Activated CD8-positive, alpha-beta memory T cell treated with anti-CD3 and anti-CD28 coated beads, Interleukin-2, amount 10 ng/mL, durations not matched to agents 7 days and 5 days (primary cell): ENCODE results near the gene MGAT5. TPM values are rescaled to one million over a fixed set of nuclear protein-coding genes. Genes with fewer than 3 reads are reported as not detected.

Source experiments
- ATAC-seq: fragments of 150-1000 bp; cut with Tn5 transposase; one replicate; pipeline ENCODE4 v1.10.0; 2021; ENCODE audit warnings: moderate library complexity
- CTCF ChIA-PET: fragments of 350-600 bp; sonication (Branson Sonifier 250); formaldehyde crosslinking; loops from one replicate; lab custom pipeline; 2021; ENCODE audit warnings: antibody characterized with exemption; lab: Charles Lee
- DNase-seq: peaks from one replicate; pipeline ENCODE4 v3.0.0-alpha.2; 2020
- H3K27ac Mint-ChIP-seq: one replicate; pipeline ENCODE4 v1.8.0; 2021; ENCODE audit warnings: mild to moderate bottlenecking, mixed read lengths
- H3K27me3 Mint-ChIP-seq: one replicate; pipeline ENCODE4 v1.8.0; 2021; ENCODE audit warnings: mixed read lengths
- H3K36me3 Mint-ChIP-seq: one replicate; pipeline ENCODE4 v1.8.0; 2021; ENCODE audit warnings: mild to moderate bottlenecking, mixed read lengths
- H3K4me1 Mint-ChIP-seq: one replicate; pipeline ENCODE4 v1.8.0; 2021; ENCODE audit warnings: mixed read lengths
- H3K4me3 Mint-ChIP-seq: one replicate; pipeline ENCODE4 v1.8.0; 2021; ENCODE audit warnings: mild to moderate bottlenecking, moderate library complexity, mixed read lengths
- H3K9me3 Mint-ChIP-seq: one replicate; pipeline ENCODE4 v1.8.0; 2022; ENCODE audit warnings: low read depth, mixed read lengths
- total RNA-seq, 2 experiments: library from RNA; stranded (reverse); gene quantifications; one replicate each; pipeline ENCODE4 v1.2.3, GENCODE V29; 2021

The MGAT5 gene
- 10 to 100 TPM; 40.3 to 43.6 TPM for total RNA-seq

GRCh38 chr2:134253804-134254203 lies at the start of gene MGAT5:
Gene MGAT5, plus strand, starts transcription at chr2:134254072. Its CDS starts 332 bp downstream, at chr2:134254404.
- DNase-seq (no peak), ATAC-seq (no peak)
- Mint-ChIP-seq H3K9me3 (no peaks in the 10 kb centered on the region), H3K36me3 (peaks cover 22% of the 10 kb centered on the region), H3K4me3 (no peak within 1 kb of the TSS), H3K27me3 (peaks cover 47% of the 10 kb centered on the region), H3K27ac (no peak within 1 kb of the TSS), H3K4me1 (peaks cover 82% of the 10 kb centered on the region)
- CTCF ChIA-PET = interaction anchor here (1.0 to 2.2 kb wide), 7 partner anchors 8 to 158 kb away, joined by 3 to 6 read pairs (median 4); no protein-coding TSS in a partner anchor

GRCh38 chr2:134205087-134205486 lies 48.8 kb upstream of the MGAT5 start:
- H3K4me3 Mint-ChIP-seq = no peak overlapping the region
- no peak for ATAC-seq
- CTCF ChIA-PET = interaction anchor here (1.2 to 4.5 kb wide), 5 partner anchors 39 to 318 kb away, joined by 3 to 68 read pairs (median 4); no protein-coding TSS in a partner anchor
- no peak for DNase-seq
- no peak overlapping the region for H3K27ac Mint-ChIP-seq
- H3K4me1 Mint-ChIP-seq = peaks cover 7% of the 10 kb centered on the region
- H3K36me3 Mint-ChIP-seq = no peaks in the 10 kb centered on the region
- H3K27me3 Mint-ChIP-seq = no peaks in the 10 kb centered on the region
- no peaks in the 10 kb centered on the region for H3K9me3 Mint-ChIP-seq

GRCh38 chr2:134206031-134206430 lies 47.8 kb upstream of the MGAT5 start:
- Mint-ChIP-seq H3K27me3 (no peaks in the 10 kb centered on the region), H3K27ac (no peak overlapping the region), H3K9me3 (no peaks in the 10 kb centered on the region), H3K4me3 (no peak overlapping the region), H3K4me1 (peaks cover 7% of the 10 kb centered on the region), H3K36me3 (no peaks in the 10 kb centered on the region)
- CTCF ChIA-PET = interaction anchor here (0.8 to 4.5 kb wide), 9 partner anchors 9 to 319 kb away, joined by 3 to 68 read pairs (median 4); no protein-coding TSS in a partner anchor
- ATAC-seq (no peak), DNase-seq (no peak)

GRCh38 chr2:134206573-134206972 lies 47.3 kb upstream of the MGAT5 start:
- no peak for DNase-seq
- H3K27me3 Mint-ChIP-seq = no peaks in the 10 kb centered on the region
- H3K36me3 Mint-ChIP-seq = no peaks in the 10 kb centered on the region
- no peak overlapping the region for H3K4me3 Mint-ChIP-seq
- no peak overlapping the region for H3K27ac Mint-ChIP-seq
- ATAC-seq = no peak
- H3K9me3 Mint-ChIP-seq = no peaks in the 10 kb centered on the region
- CTCF ChIA-PET = interaction anchor here (0.8 to 4.5 kb wide), 10 partner anchors 9 to 320 kb away, joined by 3 to 68 read pairs (median 4); no protein-coding TSS in a partner anchor
- H3K4me1 Mint-ChIP-seq = peaks cover 7% of the 10 kb centered on the region

GRCh38 chr2:134207589-134208209 lies 46.2 kb upstream of the MGAT5 start:
- Mint-ChIP-seq H3K27ac (no peak overlapping the region), H3K4me3 (no peak overlapping the region)
- CTCF ChIA-PET = interaction anchor here (0.7 to 4.5 kb wide), 14 partner anchors 9 to 323 kb away, joined by 3 to 68 read pairs (median 4); no protein-coding TSS in a partner anchor

GRCh38 chr2:134208825-134209224 lies 45.0 kb upstream of the MGAT5 start:
- ATAC-seq (no peak), DNase-seq (no peak)
- Mint-ChIP-seq H3K36me3 (no peaks in the 10 kb centered on the region), H3K27ac (no peak overlapping the region), H3K9me3 (no peaks in the 10 kb centered on the region), H3K4me3 (no peak overlapping the region), H3K27me3 (no peaks in the 10 kb centered on the region), H3K4me1 (peaks cover 7% of the 10 kb centered on the region)
- CTCF ChIA-PET = interaction anchor here (1.0 to 4.5 kb wide), 5 partner anchors 8 to 324 kb away, joined by 3 to 68 read pairs (median 5); no protein-coding TSS in a partner anchor

More at GRCh38 chr2:134207589-134208209, 46.2 kb upstream of the MGAT5 start:
- Mint-ChIP-seq H3K27me3 (no peaks in the 10 kb centered on the region), H3K9me3 (no peaks in the 10 kb centered on the region), H3K36me3 (no peaks in the 10 kb centered on the region), H3K4me1 (peaks cover 7% of the 10 kb centered on the region)
- ATAC-seq (peak; percentile 88), DNase-seq (peak; percentile 69)

GRCh38 chr2:134212746-134213145 lies 41.1 kb upstream of the MGAT5 start:
- DNase-seq (no peak), ATAC-seq (no peak)
- CTCF ChIA-PET = no interaction called here
- Mint-ChIP-seq H3K36me3 (no peaks in the 10 kb centered on the region), H3K9me3 (no peaks in the 10 kb centered on the region), H3K27me3 (no peaks in the 10 kb centered on the region), H3K4me3 (no peak overlapping the region), H3K4me1 (peaks cover 18% of the 10 kb centered on the region), H3K27ac (no peak overlapping the region)

- no peak for ATAC-seq
- Mint-ChIP-seq H3K4me1 (peaks cover 48% of the 10 kb centered on the region), H3K4me3 (no peak overlapping the region), H3K27ac (no peak overlapping the region), H3K27me3 (no peaks in the 10 kb centered on the region), H3K36me3 (peaks cover 2% of the 10 kb centered on the region), H3K9me3 (no peaks in the 10 kb centered on the region)
- no peak for DNase-seq
- CTCF ChIA-PET = interaction anchor here (1.0 to 2.8 kb wide), 4 partner anchors 8 to 94 kb away, joined by 3 to 13 read pairs (median 6); no protein-coding TSS in a partner anchor
These were observed 37.6 kb upstream of the MGAT5 start for GRCh38 chr2:134216152-134216829.

- peaks cover 50% of the 10 kb centered on the region for H3K4me1 Mint-ChIP-seq
These were observed 36.5 kb upstream of the MGAT5 start for GRCh38 chr2:134217351-134217750.

GRCh38 chr2:134217924-134218323 lies 35.9 kb upstream of the MGAT5 start:
- Mint-ChIP-seq H3K9me3 (no peaks in the 10 kb centered on the region), H3K4me1 (peaks cover 50% of the 10 kb centered on the region), H3K4me3 (no peak overlapping the region), H3K27me3 (no peaks in the 10 kb centered on the region), H3K36me3 (peaks cover 2% of the 10 kb centered on the region), H3K27ac (peak overlapping the region; percentile 56)
- no peak for DNase-seq
- CTCF ChIA-PET = interaction anchor here (0.9 to 3.4 kb wide), 6 partner anchors 11 to 194 kb away, joined by 3 to 26 read pairs (median 6); no protein-coding TSS in a partner anchor
- ATAC-seq = peak; percentile 91

More at GRCh38 chr2:134217351-134217750, 36.5 kb upstream of the MGAT5 start:
- ATAC-seq (no peak), DNase-seq (no peak)
- Mint-ChIP-seq H3K27me3 (no peaks in the 10 kb centered on the region), H3K4me3 (no peak overlapping the region), H3K27ac (peak overlapping the region; percentile 56), H3K36me3 (peaks cover 2% of the 10 kb centered on the region), H3K9me3 (no peaks in the 10 kb centered on the region)
- CTCF ChIA-PET = interaction anchor here (0.9 to 3.4 kb wide), 6 partner anchors 11 to 195 kb away, joined by 3 to 26 read pairs (median 6); no protein-coding TSS in a partner anchor

- DNase-seq (no peak), ATAC-seq (no peak)
- Mint-ChIP-seq H3K36me3 (peaks cover 2% of the 10 kb centered on the region), H3K4me3 (no peak overlapping the region), H3K4me1 (peaks cover 50% of the 10 kb centered on the region), H3K27ac (peak overlapping the region; percentile 56), H3K27me3 (no peaks in the 10 kb centered on the region), H3K9me3 (no peaks in the 10 kb centered on the region)
- CTCF ChIA-PET = interaction anchor here (0.9 to 3.4 kb wide), 8 partner anchors 10 to 193 kb away, joined by 3 to 26 read pairs (median 6); no protein-coding TSS in a partner anchor
These were observed 35.5 kb upstream of the MGAT5 start for GRCh38 chr2:134218414-134218813.

GRCh38 chr2:134218930-134219658 lies 34.8 kb upstream of the MGAT5 start:
- DNase-seq = peak; percentile 62
- H3K4me3 Mint-ChIP-seq = peak overlapping the region; percentile 13
- no peaks in the 10 kb centered on the region for H3K9me3 Mint-ChIP-seq
- H3K27ac Mint-ChIP-seq = peak overlapping the region; percentile 56
- H3K36me3 Mint-ChIP-seq = peaks cover 2% of the 10 kb centered on the region
- peaks cover 50% of the 10 kb centered on the region for H3K4me1 Mint-ChIP-seq
- peak; percentile 57 for ATAC-seq
- H3K27me3 Mint-ChIP-seq = no peaks in the 10 kb centered on the region
- CTCF ChIA-PET = interaction anchor here (0.8 to 3.4 kb wide), 9 partner anchors 10 to 196 kb away, joined by 3 to 26 read pairs (median 4); no protein-coding TSS in a partner anchor
